A549 (cell line): ENCODE measurements around the gene HMCES. TPM values are rescaled to one million over a fixed set of nuclear protein-coding genes. Genes with fewer than 3 reads are reported as not detected.

Experiments
- ATAC-seq, 2 experiments: fragments of 200-7000 bp in 1 of 2; fragments of >200 bp in 1 of 2; cut with Nextera tagmentation in 1 of 2; cut with Tn5 transposase in 1 of 2; 3 replicates each; pipeline versions ENCODE4 v1.8.0 to v1.9.1; 2018 to 2020; ENCODE audit warnings: mild to moderate bottlenecking in 1 of 2, moderate library complexity in 1 of 2
- CTCF ChIA-PET: fragments of 300-600 bp; sonication (Branson Sonifier 250); formaldehyde crosslinking; extraction: SDS; loops from one replicate; lab custom pipeline; 2021; ENCODE audit warnings: antibody characterized with exemption, inconsistent platforms; lab: Yijun Ruan, JAX
- POLR2A ChIA-PET: fragments of 350-600 bp; formaldehyde crosslinking; extraction: SDS; loops from one replicate; lab custom pipeline; 2021; ENCODE audit warnings: antibody characterized with exemption, inconsistent platforms; lab: Yijun Ruan, JAX
- DNase-seq, 2 experiments: peaks; one replicate each; pipeline versions ENCODE4 v3.0.0 to v3.0.0-alpha.2; 2011 to 2016; ENCODE audit warnings: low read depth in 1 of 2, low spot score in 1 of 2
- FAIRE-seq: peaks from 2 replicates; lab custom pipeline; 2011; peaks lifted over from hg19 to GRCh38; lab: Jason Lieb, UNC
- H3K27ac ChIP-seq, 2 experiments: fragments of >200 bp; sonication (Bioruptor Twin); formaldehyde crosslinking; 3 replicates each; pipeline ENCODE4 v1.5.1; 2016 to 2017
- H3K4me1 ChIP-seq: fragments of >200 bp; sonication (Bioruptor Twin); formaldehyde crosslinking; 3 replicates; pipeline ENCODE4 v1.6.1; 2016
- H3K4me2 ChIP-seq: fragments of >200 bp; sonication (Bioruptor Twin); formaldehyde crosslinking; 3 replicates; pipeline ENCODE4 v1.6.1; 2016
- H3K4me3 ChIP-seq: fragments of >200 bp; sonication (Bioruptor Twin); formaldehyde crosslinking; 3 replicates; pipeline ENCODE4 v1.5.1; 2016
- H3K9me3 ChIP-seq: fragments of >200 bp; sonication (Bioruptor Twin); formaldehyde crosslinking; 3 replicates; pipeline ENCODE4 v1.6.1; 2016
- BHLHE40 ChIP-seq: IDR thresholded peaks from 2 replicates; pipeline ENCODE4 v1.6.1; 2012; ENCODE audit warnings: low read depth, low read length, inconsistent platforms
- CBX2 ChIP-seq: fragments of 200-600 bp; sonication (generic); IDR thresholded peaks from 2 replicates; pipeline ENCODE4 v1.6.1; 2016; ENCODE audit warnings: low read depth, mild to moderate bottlenecking, borderline replicate concordance
- CBX8 ChIP-seq: fragments of 200-600 bp; sonication (generic); IDR thresholded peaks from 2 replicates; pipeline ENCODE4 v1.6.1; 2016
- CEBPB ChIP-seq, 2 experiments: fragments of >200 bp in 1 of 2; sonication (Bioruptor Twin) in 1 of 2; formaldehyde crosslinking in 1 of 2; IDR thresholded peaks; 2 replicates each; pipeline ENCODE4 v1.6.1; 2012 to 2016
- EHF ChIP-seq: fragments of 250-450 bp; sonication (Bioruptor Pico); IDR thresholded peaks from 2 replicates; pipeline ENCODE4 v1.5.0; 2020; ENCODE audit warnings: mild to moderate bottlenecking
- EP300 ChIP-seq, 2 experiments: fragments of >200 bp; sonication (Bioruptor Twin); formaldehyde crosslinking; IDR thresholded peaks; 2 replicates in 1 of 2; 3 replicates in 1 of 2; pipeline ENCODE4 v1.6.1; 2016 to 2017
- ESRRA ChIP-seq: fragments of 150-350 bp; IDR thresholded peaks from 2 replicates; pipeline ENCODE4 v1.6.1; 2014; ENCODE audit warnings: mild to moderate bottlenecking, low read length, borderline replicate concordance
- FOSB ChIP-seq: fragments of 250-450 bp; sonication (Bioruptor Pico); IDR thresholded peaks from 2 replicates; pipeline ENCODE4 v1.5.0; 2020; ENCODE audit warnings: mild to moderate bottlenecking, moderate library complexity
- FOSL2 ChIP-seq, 2 experiments: fragments of 450-650 bp in 1 of 2; fragments of >200 bp in 1 of 2; sonication (Bioruptor Twin) in 1 of 2; formaldehyde crosslinking; IDR thresholded peaks; 2 replicates each; pipeline versions ENCODE4 v1.5.0 to v1.6.1; 2016 to 2020; ENCODE audit warnings: mild to moderate bottlenecking in 1 of 2, moderate library complexity in 1 of 2
- FOXS1 ChIP-seq: fragments of 250-450 bp; sonication (Bioruptor Pico); IDR thresholded peaks from 2 replicates; pipeline ENCODE4 v1.5.0; 2020; ENCODE audit warnings: mild to moderate bottlenecking, moderate library complexity
- GATA3 ChIP-seq: IDR thresholded peaks from 2 replicates; pipeline ENCODE4 v1.6.1; 2012; ENCODE audit warnings: borderline replicate concordance
- HEYL ChIP-seq: fragments of 250-450 bp; sonication (Bioruptor Pico); IDR thresholded peaks from 2 replicates; pipeline ENCODE4 v1.8.0; 2021; ENCODE audit warnings: mild to moderate bottlenecking, moderate library complexity
- JUN ChIP-seq, 2 experiments: fragments of >200 bp; sonication (Bioruptor Twin); formaldehyde crosslinking; IDR thresholded peaks; 2 replicates in 1 of 2; 3 replicates in 1 of 2; pipeline ENCODE4 v1.6.1; 2016 to 2017
- KDM1A ChIP-seq: fragments of 200-600 bp; sonication (generic); IDR thresholded peaks from 2 replicates; pipeline ENCODE4 v1.6.1; 2016; ENCODE audit warnings: low read depth, mild to moderate bottlenecking
- MAZ ChIP-seq: fragments of 150-350 bp; IDR thresholded peaks from 2 replicates; pipeline ENCODE4 v1.6.1; 2014; ENCODE audit warnings: antibody characterized with exemption, low read depth, low read length, borderline replicate concordance
- MYC ChIP-seq: IDR thresholded peaks from 2 replicates; pipeline ENCODE4 v1.6.1; 2012; ENCODE audit warnings: mild to moderate bottlenecking, inconsistent platforms, low read length, improper control_type of control experiment, borderline replicate concordance
- NPAS2 ChIP-seq: fragments of 250-450 bp; sonication (Bioruptor Pico); IDR thresholded peaks from 2 replicates; pipeline ENCODE4 v1.8.0; 2022; ENCODE audit warnings: mild to moderate bottlenecking, moderate library complexity, borderline replicate concordance
- RAD21 ChIP-seq, 2 experiments: fragments of >200 bp in 1 of 2; sonication (Bioruptor Twin) in 1 of 2; formaldehyde crosslinking in 1 of 2; IDR thresholded peaks in 1 of 2; conservative IDR thresholded peaks in 1 of 2; 2 replicates in 1 of 2; 3 replicates in 1 of 2; pipeline ENCODE4 v1.6.1; 2012 to 2018; ENCODE audit warnings: inconsistent platforms in 1 of 2
- TP53 ChIP-seq: fragments of 250-450 bp; sonication (Bioruptor Pico); IDR thresholded peaks from 2 replicates; pipeline ENCODE4 v1.5.0; 2021; ENCODE audit warnings: mild to moderate bottlenecking, moderate library complexity
- ZFP36 ChIP-seq: fragments of 450-650 bp; IDR thresholded peaks from 2 replicates; pipeline ENCODE4 v1.6.1; 2014; ENCODE audit warnings: borderline replicate concordance; ENCODE audit not compliant: partially characterized antibody
- ZNF302 ChIP-seq: fragments of 250-450 bp; sonication (Bioruptor Pico); IDR thresholded peaks from 2 replicates; pipeline ENCODE4 v1.9.0; 2021; ENCODE audit warnings: inconsistent platforms, mild to moderate bottlenecking, moderate library complexity
- WGBS: methylation state at CpG from one replicate; pipeline ENCODE4 v1.1.6; 2017; ENCODE audit errors: missing lambda C conversion rate; 5-methylcytosine and 5-hydroxymethylcytosine counted together
- polyA plus RNA-seq, 4 experiments: library from polyadenylated mRNA; depleted of rRNA in 3 of 4; stranded (reverse); fragments of >200 nt; fragmentation: RNase III in 1 of 4; extraction: RNeasy Plus Mini Kit Qiagen cat#74134 plus additional on column Dnase treatment in 1 of 4; gene quantifications; 2 replicates in 3 of 4; 3 replicates in 1 of 4; pipeline ENCODE4 v1.2.3, GENCODE V29; 2011 to 2017
- TF ChIP-seq, protein P1 (sequence below): fragments of >200 bp; sonication (Bioruptor Twin); formaldehyde crosslinking; IDR thresholded peaks from 3 replicates; pipeline ENCODE4 v1.5.1; 2016
- TF ChIP-seq, protein P2 (sequence below): fragments of >200 bp; sonication (Bioruptor Twin); formaldehyde crosslinking; IDR thresholded peaks from 2 replicates; pipeline ENCODE4 v1.6.1; 2016
- TF ChIP-seq, protein P3 (sequence below): IDR thresholded peaks from 2 replicates; pipeline ENCODE4 v1.6.1; 2012
- TF ChIP-seq, protein P4 (sequence below): fragments of 200-600 bp; sonication (generic); IDR thresholded peaks from 2 replicates; pipeline ENCODE4 v1.6.1; 2016; ENCODE audit warnings: antibody characterized with exemption, mild to moderate bottlenecking, moderate library complexity

The HMCES gene
- polyA plus RNA-seq, 2 of the 4 experiments (the other 2 are of a cell fraction) = 35.2 to 39.9 TPM

DNA sequence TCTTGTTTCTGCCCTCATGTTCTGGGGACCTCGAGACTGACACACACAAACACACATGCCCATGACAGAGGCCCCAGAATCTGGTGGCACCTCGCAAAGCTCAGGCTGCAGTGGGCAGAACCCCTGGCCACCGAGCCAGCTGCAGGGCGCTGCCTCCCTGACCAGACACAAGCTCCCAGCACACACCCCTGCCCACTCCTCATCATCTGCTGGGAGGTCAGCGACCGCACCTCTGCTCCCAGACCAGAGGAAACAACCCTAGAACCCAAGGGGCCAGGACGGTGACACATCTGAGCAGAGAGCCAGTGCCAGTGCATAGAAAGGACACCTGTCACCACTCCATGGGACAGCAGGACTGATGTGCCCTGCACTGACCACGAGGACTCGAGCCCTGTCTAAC lies 43.2 kb downstream of the HMCES start:
- ATAC-seq (no peak), DNase-seq (no peak), FAIRE-seq (no peak)
- peaks cover 4% of the 10 kb centered on the region; the same call in 1 of the 3 replicates for H3K4me1 ChIP-seq
- WGBS = 72% methylated on average over 5 of the region's 9 CpGs
- no peak for TF ChIP-seq HEYL
- no peak for TF ChIP-seq TP53 (CRISPR knock-in tag)
- TF ChIP-seq RAD21 (conservative IDR thresholded peaks at IDR 0.05 in 1 of 2, IDR thresholded peaks at IDR 0.05 in 1 of 2) = no peak
- no peak for TF ChIP-seq JUN (IDR thresholded peaks at IDR 0.05)
- no peak for TF ChIP-seq EP300 (IDR thresholded peaks at IDR 0.05)
- no peak for TF ChIP-seq BHLHE40
- TF ChIP-seq ZFP36 = no peak
- TF ChIP-seq KDM1A = no peak
- no peak for TF ChIP-seq MAZ
- TF ChIP-seq, protein P1, sequence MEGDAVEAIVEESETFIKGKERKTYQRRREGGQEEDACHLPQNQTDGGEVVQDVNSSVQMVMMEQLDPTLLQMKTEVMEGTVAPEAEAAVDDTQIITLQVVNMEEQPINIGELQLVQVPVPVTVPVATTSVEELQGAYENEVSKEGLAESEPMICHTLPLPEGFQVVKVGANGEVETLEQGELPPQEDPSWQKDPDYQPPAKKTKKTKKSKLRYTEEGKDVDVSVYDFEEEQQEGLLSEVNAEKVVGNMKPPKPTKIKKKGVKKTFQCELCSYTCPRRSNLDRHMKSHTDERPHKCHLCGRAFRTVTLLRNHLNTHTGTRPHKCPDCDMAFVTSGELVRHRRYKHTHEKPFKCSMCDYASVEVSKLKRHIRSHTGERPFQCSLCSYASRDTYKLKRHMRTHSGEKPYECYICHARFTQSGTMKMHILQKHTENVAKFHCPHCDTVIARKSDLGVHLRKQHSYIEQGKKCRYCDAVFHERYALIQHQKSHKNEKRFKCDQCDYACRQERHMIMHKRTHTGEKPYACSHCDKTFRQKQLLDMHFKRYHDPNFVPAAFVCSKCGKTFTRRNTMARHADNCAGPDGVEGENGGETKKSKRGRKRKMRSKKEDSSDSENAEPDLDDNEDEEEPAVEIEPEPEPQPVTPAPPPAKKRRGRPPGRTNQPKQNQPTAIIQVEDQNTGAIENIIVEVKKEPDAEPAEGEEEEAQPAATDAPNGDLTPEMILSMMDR = no peak
- TF ChIP-seq CBX2 = no peak
- no peak for TF ChIP-seq CEBPB (IDR thresholded peaks at IDR 0.05)
- TF ChIP-seq FOXS1 (CRISPR knock-in tag) = no peak
- TF ChIP-seq MYC = no peak
- TF ChIP-seq FOSL2 (IDR thresholded peaks at IDR 0.05) = no peak
- TF ChIP-seq FOSL2 (CRISPR knock-in tag; IDR thresholded peaks at IDR 0.05) = no peak
- H3K27ac ChIP-seq = no peak overlapping the region
- no peaks in the 10 kb centered on the region for H3K9me3 ChIP-seq
- CTCF ChIA-PET = no interaction called here
- POLR2A ChIA-PET = no interaction called here
- H3K4me3 ChIP-seq = no peak overlapping the region
- H3K4me2 ChIP-seq = no peak overlapping the region

DNA sequence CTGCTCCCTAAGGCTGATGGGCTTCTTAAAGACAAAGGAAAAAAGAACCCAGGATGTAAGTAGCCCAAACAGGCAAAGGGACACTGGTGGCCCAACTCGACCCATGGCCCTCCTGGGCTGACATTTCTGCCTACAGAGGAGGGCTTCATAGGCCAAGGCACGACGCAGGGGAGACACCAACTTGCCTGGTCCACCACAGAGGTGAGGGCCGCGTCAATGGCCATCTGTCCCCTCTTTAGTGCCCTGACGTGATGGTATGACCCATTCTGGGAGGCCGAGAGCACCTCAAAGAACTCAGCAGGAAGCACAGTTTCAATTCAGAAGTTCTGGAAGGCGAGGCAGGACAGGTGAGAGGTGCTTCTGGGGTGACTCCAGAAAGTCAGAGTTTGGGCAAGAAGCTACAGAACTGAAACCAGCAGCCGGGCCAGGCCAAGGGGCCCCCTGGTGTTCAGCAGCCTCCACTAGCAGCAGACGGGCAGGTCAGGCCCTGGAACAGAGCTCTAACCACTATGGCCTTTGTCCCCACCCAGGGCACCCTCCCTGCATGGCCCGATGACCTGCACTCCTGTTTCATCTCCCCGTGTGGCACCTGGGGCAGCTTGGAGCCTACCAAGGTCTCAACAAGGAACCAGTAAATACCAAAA lies 45.1 kb downstream of the HMCES start:
- Histone ChIP-seq H3K27ac (no peak overlapping the region), H3K4me2 (no peak overlapping the region), H3K4me3 (no peak overlapping the region), H3K9me3 (no peaks in the 10 kb centered on the region), H3K4me1 (no peaks in the 10 kb centered on the region)
- POLR2A ChIA-PET = no interaction called here
- CTCF ChIA-PET = interaction anchor here (0.6 to 1.5 kb wide), 3 partner anchors 10 to 437 kb away, joined by 3 read pairs; no protein-coding TSS in a partner anchor
- FAIRE-seq = no peak
- TF ChIP-seq RAD21 (conservative IDR thresholded peaks at IDR 0.05 in 1 of 2, IDR thresholded peaks at IDR 0.05 in 1 of 2) (0 out of 5 replicates have a peak, but pooled peaks of 1 of the 2 experiments have one; percentile 9), EHF (CRISPR knock-in tag) (no peak)
- WGBS = 66% methylated on average over 9 of the region's 12 CpGs
- peak; percentile 39 to 57; a peak in 3 of 6 replicates for ATAC-seq
- DNase-seq = no peak

DNA sequence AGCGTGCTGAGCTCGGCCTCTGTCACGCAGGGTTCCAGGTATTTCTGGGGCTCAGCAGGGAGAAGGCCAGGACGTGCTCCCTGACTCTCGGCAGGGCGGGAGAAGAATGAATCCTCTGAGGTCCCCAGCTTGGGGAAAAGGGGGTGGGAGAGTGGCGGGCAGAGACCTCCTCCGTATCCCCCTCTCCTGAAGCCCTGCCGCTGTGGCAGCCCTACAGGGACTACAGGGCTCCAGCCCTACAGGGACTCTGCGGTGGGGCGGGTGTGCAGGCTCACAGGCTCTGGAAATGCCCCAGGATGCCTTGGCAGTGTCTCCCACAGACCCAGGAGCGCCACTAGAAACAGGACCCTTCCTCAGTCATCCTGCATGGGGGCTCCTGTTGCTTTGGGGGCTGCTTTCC lies 46.2 kb downstream of the HMCES start:
- H3K4me1 ChIP-seq = no peaks in the 10 kb centered on the region
- no peak for FAIRE-seq
- POLR2A ChIA-PET = no interaction called here
- TF ChIP-seq, protein P2, sequence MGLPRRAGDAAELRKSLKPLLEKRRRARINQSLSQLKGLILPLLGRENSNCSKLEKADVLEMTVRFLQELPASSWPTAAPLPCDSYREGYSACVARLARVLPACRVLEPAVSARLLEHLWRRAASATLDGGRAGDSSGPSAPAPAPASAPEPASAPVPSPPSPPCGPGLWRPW = no peak
- TF ChIP-seq CBX8 (no peak), HEYL (no peak), FOSB (CRISPR knock-in tag) (no peak), GATA3 (no peak), NPAS2 (no peak), ZNF302 (CRISPR knock-in tag) (no peak), ESRRA (no peak)
- TF ChIP-seq, protein P3, sequence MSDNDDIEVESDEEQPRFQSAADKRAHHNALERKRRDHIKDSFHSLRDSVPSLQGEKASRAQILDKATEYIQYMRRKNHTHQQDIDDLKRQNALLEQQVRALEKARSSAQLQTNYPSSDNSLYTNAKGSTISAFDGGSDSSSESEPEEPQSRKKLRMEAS = no peak
- TF ChIP-seq, protein P4, sequence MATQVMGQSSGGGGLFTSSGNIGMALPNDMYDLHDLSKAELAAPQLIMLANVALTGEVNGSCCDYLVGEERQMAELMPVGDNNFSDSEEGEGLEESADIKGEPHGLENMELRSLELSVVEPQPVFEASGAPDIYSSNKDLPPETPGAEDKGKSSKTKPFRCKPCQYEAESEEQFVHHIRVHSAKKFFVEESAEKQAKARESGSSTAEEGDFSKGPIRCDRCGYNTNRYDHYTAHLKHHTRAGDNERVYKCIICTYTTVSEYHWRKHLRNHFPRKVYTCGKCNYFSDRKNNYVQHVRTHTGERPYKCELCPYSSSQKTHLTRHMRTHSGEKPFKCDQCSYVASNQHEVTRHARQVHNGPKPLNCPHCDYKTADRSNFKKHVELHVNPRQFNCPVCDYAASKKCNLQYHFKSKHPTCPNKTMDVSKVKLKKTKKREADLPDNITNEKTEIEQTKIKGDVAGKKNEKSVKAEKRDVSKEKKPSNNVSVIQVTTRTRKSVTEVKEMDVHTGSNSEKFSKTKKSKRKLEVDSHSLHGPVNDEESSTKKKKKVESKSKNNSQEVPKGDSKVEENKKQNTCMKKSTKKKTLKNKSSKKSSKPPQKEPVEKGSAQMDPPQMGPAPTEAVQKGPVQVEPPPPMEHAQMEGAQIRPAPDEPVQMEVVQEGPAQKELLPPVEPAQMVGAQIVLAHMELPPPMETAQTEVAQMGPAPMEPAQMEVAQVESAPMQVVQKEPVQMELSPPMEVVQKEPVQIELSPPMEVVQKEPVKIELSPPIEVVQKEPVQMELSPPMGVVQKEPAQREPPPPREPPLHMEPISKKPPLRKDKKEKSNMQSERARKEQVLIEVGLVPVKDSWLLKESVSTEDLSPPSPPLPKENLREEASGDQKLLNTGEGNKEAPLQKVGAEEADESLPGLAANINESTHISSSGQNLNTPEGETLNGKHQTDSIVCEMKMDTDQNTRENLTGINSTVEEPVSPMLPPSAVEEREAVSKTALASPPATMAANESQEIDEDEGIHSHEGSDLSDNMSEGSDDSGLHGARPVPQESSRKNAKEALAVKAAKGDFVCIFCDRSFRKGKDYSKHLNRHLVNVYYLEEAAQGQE = no peak
- no peak for ATAC-seq
- no peak for DNase-seq
- no peaks in the 10 kb centered on the region for H3K9me3 ChIP-seq
- no peak overlapping the region for H3K27ac ChIP-seq
- WGBS = 95% methylated on average over 4 of the region's 12 CpGs
- H3K4me2 ChIP-seq = no peak overlapping the region
- CTCF ChIA-PET = interaction anchor here (0.7 to 2.0 kb wide), 5 partner anchors 9 to 273 kb away, joined by 3 to 7 read pairs (median 3); a partner anchor contains a TSS
- no peak overlapping the region for H3K4me3 ChIP-seq
